Cerebellar nuclear complex (tissue), 1 donor: ENCODE measurements around the gene LAMA4.

Source experiments
- DNase-seq, 2 experiments: peaks; one replicate each; lab custom pipeline; 2025; lab: John Stamatoyannopoulos, UW

LAMA4 gene

DNA sequence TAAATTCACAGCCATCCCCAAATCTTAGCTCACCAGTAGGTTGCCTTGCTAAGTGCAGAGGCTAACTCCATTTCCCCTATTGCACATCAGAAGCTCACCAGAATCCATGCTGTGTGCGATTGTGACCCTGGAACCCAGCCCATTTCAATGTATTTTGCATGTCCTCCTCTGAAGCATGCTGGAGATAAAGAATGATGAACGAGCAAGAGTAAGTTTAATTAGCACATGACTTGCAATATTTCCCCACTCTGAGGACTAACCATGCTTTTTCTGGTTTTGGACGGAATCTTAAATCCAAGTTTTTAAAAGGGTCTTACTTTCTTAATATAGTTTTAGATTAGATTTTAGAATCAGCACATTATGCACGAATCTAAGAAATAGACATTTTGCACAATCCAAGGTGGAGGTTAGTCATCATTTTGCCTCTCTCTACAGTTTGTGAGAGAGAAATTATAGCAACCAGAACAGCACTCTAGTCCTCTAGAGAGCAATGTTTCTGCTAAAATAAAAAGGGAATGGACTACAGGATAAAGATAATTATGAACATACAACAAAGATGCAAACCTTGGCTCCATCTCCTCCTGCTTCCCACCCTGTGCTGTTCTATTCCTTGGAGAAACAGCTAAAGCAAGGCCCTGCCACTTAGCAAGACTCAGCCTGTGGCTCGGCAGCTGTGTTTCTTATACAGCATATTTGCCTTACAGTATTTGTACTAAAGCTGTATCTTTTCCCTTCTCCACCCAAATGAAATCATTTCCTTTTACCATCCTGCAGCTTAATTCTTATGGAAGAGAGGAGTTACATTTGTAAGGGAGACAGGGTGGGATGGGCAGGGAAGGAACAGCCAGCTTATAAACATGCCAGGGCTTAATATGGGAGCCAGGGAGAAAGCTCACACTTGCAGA, 24.9 kb upstream of the LAMA4 start:
- DNase-seq, result no peak

DNA sequence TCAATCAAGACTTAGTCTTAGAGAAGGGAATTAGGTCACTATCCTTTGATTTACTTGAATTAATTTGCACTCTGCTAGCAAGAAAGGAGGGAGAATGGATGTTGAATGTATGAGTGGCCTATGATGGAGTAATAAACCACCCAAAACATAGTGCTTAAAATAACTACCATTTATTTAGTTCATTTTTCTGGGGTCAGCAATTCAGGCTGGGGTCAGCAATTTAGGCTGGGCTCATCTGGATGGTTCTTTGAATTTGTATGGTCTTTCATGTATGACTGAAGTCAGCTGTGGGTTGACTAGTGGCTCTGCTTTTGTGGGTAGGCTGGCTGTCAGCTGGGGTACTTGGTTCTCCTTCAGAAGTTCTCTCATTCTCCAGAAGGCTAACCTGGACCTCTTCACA, 21.0 kb upstream of the LAMA4 start:
- no peak for DNase-seq

DNA sequence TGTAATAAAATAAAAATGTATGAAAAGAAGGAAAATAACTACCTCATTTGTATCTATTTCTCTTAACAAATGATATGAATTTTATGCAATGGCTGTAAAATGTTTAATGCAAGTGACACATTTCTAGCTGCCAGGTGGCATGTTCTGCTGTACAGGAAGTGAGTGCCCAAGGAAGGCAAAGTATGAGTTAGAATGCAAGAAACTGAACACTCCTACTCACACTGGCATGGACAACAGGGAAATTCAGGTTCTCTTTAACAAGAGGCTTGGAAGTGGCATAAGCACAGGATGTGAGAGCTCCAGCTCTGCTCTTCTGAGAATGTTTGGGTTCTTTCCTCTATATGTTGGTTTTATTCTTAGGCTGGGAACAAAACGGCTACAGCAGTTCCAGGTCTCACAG, 20.4 kb upstream of the LAMA4 start:
- DNase-seq, result no peak

DNA sequence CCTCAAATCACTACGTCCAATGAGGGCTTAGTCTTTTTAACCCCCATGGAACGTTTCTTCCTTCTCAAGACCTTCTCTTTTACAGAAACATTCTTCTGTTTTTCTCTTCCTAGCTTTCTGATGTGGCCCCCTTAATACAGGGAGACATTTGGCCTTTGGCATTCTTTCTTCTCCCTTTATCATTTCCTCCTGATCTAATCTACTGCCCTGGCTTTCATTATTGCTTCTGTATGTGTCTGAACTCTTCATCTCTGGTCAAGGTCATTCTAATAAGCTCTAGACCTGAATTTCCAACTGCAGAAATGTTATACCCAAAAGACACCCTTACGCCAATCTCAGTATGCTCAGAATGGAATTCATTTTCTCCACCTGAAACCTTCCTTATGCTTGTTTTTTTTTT, 18.4 kb upstream of the LAMA4 start:
- no peak for DNase-seq

DNA sequence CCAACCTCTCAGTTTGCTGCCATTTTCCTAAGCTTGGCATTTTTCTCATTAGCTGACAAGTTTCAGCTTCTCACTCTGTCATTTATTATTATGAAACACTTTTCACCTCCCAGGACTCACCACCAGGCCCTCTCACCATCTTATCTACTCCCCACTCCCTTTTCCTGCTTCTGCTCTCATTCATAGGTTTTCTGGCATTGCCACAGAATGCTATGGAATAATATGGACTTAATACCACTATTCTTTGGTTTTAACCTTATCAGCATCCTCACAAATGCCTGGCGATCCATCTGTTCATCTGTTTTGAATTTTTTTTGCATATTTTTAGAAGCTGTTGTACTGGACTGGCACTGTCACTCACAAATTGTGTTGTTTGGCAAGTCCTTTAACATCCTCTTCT, 16.4 kb upstream of the LAMA4 start:
- DNase-seq, result no peak

DNA sequence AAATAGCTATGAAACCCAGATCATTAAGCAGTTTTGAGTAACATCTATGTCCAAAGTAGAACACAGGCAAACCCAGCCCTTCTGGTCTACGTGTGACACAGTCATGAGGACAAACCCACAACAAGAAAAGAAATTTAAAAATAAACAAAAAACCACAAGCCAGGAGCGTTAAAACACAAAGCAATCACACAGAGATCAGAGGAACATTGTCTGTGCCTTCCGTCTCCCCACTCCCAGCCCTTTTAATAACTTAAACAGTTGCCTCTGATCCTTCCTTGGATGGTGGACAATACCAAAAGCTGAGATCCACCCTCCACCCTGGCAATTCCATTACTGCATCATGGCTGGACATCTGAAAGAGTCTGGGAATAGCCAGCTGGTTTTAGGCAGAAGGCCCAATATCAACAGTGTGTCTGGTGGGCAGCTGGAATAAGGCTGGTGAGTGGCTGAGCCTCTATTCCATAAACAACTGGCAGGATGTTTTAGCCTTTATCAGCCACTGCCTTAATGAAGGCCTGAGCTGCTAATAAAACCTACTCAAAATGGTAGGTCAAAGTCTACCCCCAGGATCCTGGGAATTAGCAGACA, 15.7 kb upstream of the LAMA4 start:
- no peak for DNase-seq

DNA sequence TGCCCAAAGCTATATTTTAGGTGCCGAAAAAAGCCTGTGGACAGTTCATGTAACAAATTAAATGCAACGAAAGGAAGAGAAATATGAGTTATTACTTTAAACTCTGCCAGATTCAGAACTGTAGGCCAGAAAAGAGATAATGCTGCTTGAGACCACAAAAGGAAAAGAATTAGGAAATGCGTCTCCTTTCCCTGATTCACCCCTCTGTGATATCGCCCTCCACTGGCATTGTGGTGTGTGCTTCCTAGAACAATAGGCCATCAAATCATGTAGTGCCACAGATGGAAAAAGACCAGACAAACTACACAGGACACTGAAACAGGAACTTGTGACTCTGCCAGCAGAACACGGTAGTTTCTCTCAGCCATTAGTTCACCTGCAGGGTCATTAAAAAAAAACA, 14.7 kb upstream of the LAMA4 start:
- DNase-seq, result no peak

DNA sequence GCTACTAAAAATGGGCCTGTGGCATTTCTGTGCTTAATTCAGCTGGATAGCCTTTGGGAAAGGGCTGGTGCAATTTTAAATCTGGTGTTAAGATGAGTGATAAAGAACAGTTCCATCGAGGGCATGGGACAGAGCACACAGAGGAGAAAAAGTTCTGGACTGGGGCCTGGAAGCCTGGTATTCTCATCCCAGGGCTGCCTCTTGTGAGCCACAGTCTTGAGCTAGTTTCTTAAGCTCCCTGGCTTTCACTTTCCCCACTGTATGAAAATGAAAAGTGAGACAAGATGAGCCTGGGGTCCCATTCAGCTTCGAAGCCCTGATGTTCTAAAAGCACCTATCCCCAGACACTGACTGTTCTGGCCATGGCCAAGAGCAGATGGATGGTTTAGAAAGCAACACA, 14.3 kb upstream of the LAMA4 start:
- no peak for DNase-seq

DNA sequence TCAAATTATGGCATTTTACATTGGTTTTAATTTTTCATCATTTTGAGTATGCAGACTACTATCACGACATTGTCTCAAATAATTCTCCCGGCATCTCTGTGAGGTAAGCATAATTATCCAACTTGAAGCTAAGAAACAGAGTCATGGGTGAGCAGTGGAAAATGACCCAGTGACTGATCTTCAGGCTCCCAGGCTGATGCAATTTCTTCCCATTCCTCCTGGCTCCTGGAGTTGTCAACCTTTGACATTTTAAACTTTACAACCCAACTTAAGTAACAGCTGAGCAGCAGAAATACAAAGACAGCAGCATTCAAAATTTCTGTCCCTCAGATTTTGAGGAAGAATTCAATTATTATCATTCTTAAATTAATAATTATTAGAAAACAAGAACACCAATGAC, 13.7 kb upstream of the LAMA4 start:
- DNase-seq, result no peak

DNA sequence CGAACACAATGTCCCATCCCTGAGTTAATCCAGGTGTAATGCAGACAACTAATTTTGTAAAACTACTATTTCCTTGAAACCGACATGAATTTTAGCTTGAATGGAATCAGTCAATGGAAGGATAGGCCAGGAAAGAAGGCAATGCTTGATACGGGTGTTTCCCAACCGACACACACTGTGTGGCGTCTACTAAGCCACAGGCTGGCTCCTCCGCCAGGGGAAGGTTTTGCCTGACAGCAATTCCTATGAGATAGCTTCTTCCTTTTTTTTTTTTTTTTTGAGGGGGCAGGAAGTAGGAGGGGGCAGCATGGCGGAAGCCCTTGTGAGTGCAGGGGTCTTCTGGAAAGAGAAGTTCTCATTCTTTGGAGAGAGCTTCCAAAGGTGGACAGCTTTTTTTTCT, 12.0 kb upstream of the LAMA4 start:
- no peak for DNase-seq

DNA sequence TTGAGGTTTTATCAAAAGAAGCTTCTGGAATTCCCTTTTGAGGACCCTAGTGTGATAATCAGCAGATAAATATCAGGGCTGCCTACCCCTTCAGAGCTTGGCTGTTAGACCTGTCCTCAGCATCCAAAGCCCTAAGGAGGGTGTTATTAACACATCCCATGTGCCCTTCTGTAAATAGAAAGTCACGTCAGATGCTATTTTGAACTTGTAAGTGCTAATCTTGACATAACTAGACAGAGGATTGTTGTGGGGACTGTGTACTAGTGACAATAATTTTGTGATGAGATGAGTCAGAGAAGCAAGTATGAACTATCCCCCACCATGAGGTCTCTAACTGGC, 4.9 kb upstream of the LAMA4 start:
- no peak for DNase-seq

DNA sequence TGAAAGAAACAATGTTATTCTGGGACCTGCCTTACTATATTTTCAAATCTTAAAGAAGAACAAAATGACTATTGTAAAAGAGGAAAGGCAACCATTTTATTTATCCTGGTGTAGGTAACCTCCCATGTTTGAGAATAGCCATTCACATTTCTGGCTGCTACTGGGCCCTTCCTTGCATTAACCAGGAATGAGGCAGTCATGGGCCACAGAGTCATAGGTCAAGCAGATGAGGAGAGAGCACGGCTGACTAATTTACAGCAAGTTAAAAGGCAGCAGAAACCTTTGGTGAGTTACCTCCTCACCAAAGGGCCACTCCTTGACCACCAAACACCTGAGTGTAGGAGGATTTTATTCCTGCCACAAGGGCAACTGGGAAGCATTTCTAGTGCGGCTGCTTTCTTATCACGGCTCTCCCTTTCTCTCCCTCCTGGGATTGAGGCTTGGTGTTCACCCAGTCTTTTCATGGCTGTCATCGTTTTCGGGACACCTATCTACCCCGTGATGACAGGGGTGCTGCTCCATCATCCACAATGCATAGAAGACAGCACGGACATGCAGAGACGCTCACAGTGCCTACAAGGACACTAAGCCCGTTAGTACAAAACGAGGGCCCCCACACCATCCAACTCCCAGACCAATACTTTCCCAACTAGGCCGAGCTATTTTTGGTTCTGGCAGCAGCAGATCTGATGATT, 4.4 kb upstream of the LAMA4 start:
- DNase-seq, result no peak

DNA sequence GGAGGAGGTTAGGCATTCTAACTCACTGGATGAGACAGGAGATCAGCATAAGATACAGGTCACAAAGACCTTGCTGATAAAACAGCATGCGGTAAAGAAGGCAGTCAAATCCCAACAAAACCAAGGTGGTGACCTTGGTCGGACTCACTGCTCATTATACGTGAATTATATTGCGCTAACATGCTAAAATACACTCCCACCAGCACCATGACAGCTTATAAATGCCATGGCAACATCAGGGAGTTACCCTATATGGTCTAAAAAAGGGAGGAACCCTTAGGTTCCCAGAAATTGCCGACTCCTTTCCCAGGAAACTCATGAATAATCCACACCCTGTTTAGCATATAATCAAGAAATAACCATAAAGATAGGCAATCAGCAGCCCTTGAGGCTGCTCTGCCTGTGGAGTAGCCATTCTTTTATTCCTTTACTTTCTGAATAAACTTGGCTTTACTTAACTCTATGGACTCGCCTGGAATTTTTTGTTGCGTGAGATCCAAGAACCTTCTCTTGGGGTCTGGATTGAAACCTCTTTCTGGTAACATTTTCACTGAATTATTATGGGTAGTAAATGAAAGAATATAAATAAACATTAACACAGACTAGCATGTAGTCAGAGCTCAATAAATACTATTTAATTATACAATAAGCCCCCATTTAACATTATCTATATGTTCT, 3.0 kb upstream of the LAMA4 start:
- DNase-seq, result no peak

DNA sequence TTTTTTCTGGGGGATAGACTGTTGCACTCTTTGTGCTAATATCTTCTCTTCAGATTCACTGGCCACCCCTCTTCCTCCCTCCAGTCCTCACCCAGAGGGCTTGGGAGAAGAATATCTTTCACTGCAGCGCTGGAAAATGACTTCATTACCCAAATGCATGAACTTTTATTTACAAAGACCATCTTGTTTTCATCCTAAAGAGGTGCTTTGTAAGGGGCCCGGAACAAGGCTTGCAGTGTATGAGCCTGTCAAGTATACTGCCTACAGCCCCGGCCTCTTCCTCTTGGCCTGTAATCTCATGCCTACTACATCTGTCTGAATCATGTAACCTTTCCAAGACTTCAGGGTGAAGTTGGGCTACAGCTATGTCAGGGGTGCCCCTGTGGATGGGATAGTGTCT, 554 bp upstream of the LAMA4 start:
- DNase-seq, result no peak

DNA sequence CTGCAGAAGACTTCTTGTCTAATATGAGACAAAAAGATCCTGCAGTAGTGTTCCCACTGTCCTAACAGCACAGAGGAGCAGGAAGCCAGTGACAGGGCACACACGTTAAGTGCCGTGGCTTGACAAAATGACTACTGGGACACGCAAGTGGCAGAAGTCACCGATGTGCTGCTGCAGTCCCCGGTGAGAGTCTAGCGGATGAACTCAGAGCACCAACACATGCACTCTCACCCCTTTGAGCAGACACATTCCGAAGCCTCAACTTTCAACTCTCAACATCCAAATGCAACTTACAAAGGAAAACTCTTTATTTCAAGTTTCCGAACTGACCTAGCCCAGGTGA, 898 bp downstream of the LAMA4 start:
- DNase-seq, result no peak

DNA sequence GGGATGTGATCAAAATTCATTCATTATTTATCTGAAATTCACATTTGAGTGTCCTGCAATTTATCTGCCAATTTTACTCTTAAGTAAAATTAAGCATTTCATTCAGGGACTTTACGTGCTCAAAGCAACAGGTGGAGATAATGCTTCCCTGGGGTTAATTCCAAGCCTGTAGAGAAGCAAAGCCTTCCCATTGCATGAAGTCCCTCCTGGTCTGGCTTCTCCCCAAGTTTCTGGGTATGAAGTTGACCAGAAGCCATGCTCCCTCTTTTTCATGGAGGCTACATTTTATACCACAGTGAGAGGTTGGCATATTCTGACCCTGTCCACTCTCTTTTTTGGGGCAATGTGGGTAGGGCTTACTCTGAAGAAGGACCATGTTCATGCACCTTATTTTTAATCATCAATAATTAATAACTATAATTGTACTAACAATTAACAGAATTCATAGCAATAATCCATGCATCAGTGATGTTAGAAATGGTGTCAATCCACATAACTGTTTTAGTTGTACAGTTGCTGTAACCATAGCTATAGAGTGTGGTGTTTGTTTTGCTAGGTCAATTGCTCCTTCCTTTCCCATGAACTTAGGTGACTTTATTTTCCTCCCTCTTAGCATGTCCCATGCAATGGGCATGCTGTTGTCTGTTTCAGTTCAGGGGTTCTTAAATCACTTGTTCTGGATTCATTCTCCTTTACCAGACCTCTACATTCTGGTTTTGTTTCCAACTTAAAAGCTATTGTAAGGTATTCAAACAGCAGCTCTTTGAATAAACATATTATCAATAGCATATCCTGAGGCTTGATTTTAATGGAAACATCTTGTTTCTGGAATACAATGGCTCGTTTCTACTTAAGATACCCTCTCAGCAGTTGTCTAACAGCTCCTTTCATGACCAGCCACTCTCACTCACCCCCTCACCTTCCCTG, 1.5 kb downstream of the LAMA4 start:
- no peak for DNase-seq

DNA sequence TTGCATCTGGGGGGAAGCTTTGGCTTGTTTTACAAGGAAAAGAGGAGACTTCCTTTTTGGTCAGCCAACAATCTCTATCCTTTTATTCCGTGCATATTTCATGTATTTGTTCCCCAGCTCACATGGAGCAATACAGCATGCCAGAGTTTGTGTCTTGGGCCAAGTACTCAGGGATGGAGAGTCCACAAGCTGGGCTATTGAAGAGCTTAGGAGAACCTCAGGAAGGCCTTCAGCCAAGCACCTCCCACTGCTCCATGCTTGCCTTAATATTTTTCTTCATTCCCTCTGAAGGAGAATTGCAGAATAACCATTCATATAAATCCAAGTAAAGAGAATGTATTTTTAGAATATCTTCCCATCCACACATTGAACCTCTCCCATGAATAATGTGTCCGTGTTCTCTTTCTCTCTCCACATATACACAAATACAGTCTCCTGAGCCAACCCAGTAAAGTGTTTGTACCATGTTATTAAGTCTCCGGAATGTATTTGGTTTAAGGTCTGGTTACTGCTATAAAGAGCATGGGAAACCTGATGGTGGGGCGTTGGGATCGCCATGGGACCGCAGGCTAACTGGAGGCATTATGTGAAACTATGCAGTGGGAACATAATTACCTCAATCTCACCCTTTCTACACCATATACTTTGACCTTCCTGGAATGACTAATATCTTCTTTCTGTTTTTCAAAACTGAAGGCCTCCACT, 3.0 kb downstream of the LAMA4 start:
- no peak for DNase-seq

DNA sequence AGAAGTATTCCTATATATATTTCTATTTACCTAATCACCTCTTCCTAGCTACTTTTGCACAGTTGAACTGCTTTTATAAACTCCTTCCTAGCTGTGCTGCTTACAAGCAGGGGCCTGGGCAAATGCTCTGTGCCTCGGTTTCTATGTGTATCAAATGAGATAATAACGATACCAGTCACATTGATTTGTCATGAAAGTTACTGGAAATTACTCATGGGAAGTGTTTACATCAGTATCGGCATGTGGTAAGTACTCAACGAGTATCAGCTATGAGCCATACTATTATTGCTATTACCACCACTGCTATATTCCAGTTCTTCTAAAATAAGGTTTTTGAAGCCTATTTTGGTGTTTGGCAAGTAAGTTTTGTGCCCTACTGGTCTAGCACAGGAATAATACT, 4.9 kb downstream of the LAMA4 start:
- DNase-seq, result no peak

DNA sequence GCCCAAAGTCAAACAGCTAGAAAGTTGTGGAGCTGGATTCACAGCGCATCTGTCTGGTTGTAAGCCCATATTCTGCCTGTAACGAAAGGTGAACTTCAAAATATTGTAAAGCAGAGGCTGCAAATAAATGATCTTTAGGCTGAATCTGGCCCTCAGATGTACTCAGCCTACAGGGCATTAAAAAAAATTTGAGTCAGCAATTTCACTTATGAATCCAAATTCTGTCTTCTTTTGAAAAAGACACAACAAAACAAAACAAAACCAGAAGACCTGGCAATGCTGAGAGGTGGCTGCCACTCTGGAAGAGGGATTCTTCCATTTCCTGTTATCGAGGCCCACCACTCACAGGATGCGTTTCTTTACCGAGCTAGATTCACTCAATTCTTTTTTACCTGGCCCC, 7.1 kb downstream of the LAMA4 start:
- DNase-seq, result no peak

DNA sequence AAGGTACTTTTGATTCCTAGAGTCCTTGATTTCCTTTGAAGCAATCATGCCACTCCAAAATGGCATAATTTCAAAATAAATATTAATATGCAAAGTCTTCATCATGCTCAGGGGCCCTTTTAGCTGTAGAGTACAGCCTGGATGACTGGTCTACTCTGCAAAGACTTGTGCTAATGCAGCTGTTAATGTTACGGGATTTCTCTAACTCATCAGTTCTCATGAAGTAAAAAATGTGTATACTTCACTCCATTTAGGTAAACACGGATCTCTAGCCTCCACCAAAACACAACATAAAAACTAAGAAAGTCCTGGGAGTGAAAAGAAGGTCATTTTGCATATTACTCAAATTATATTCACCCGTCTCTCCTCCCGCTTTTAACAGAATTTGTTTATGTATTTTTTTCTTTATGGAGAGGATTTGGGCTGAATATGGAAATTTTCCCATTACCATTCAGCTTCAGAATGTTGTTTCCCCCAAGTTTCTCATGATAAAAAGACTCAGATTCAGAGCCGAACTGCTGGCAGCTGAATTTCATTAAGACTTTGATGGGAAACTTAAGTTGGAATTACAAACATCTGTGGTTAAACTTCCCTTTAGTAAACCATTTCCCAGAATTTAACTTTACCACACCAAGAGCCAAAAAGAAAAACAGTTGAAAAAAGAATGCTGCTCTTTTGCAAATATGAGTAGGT, 8.7 kb downstream of the LAMA4 start:
- no peak for DNase-seq
